NT2/D1 (cell line): Measurements from ENCODE around the gene MYD88.

Experiments used
- SUZ12 ChIP-seq: IDR thresholded peaks from 2 replicates; pipeline ENCODE4 v1.6.1; 2011; ENCODE audit not compliant: insufficient read length, insufficient read depth; ENCODE audit errors: extremely low read depth
- YY1 ChIP-seq: IDR thresholded peaks from 2 replicates; pipeline ENCODE4 v1.6.1; 2011; ENCODE audit not compliant: insufficient read length, insufficient read depth
- ZNF274 ChIP-seq: IDR thresholded peaks from 2 replicates; pipeline ENCODE4 v1.6.1; 2011; ENCODE audit warnings: mild to moderate bottlenecking, low read depth, low read length

DNA sequence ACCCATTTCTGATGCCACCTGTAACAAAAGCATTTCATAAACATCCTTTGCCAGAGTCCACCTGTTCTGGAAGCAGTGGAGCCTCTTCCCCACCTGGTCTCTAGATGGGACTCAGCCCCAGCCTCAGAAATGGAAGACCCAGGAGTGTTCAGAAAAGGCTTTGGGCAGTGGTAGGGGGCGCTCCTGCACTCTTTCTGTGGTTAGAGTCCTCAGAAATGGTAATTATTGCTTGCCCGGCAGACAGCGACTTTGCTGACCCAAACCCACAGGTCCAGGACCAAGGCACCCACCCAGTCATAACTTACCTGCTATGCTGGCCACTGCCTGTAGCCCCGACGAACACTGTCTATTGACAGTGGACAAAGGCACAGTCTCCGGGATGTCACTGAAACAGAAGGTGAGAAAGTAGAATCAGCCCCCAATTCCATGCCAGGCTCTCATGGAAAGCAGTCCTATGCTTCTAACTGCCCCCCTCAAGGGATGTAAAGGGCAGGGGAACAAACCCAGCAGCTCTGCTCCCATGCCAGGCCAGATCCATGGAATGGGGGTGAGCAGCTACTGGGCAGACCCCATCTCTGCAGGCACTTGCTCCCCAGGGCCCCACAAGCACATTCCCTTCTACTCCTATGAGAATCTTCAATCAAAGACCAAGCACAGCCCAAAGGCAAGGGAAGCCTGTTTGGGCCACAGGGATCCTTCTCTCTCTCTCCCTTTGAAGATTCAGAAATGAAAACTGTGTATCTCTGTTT lies 6.7 kb upstream of the MYD88 start:
- TF ChIP-seq YY1 (no peak), ZNF274 (no peak), SUZ12 (no peak)
